NCI-H1105 (cell line): ENCODE results near the gene PIEZO2.
A peak's percentile ranks its signal among the peaks of the same experiment; 100 is the strongest.

Source experiments
- DNase-seq: peaks from one replicate; lab custom pipeline; 2025; lab: John Stamatoyannopoulos, UW

The PIEZO2 gene

GRCh38 chr18:11113046-11113548 lies 36.3 kb downstream of the PIEZO2 start:
- no peak for DNase-seq

GRCh38 chr18:11112286-11112685 lies 37.1 kb downstream of the PIEZO2 start:
- no peak for DNase-seq

GRCh38 chr18:11110509-11110908 lies 38.9 kb downstream of the PIEZO2 start:
- DNase-seq = no peak

GRCh38 chr18:11108947-11109346 lies 40.4 kb downstream of the PIEZO2 start:
- no peak for DNase-seq

GRCh38 chr18:11106894-11107293 lies 42.5 kb downstream of the PIEZO2 start:
- no peak for DNase-seq

GRCh38 chr18:11105463-11105862 lies 43.9 kb downstream of the PIEZO2 start:
- no peak for DNase-seq

GRCh38 chr18:11104307-11104706 lies 45.1 kb downstream of the PIEZO2 start:
- DNase-seq = no peak

GRCh38 chr18:11096839-11097750 lies 52.3 kb downstream of the PIEZO2 start:
- DNase-seq = no peak

- no peak for DNase-seq
These were observed 53.0 kb downstream of the PIEZO2 start for GRCh38 chr18:11096411-11096810.

- DNase-seq = no peak
These were observed 53.6 kb downstream of the PIEZO2 start for GRCh38 chr18:11095674-11096293.

- no peak for DNase-seq
These were observed 54.2 kb downstream of the PIEZO2 start for GRCh38 chr18:11095211-11095610.

- no peak for DNase-seq
These were observed 57.6 kb downstream of the PIEZO2 start for GRCh38 chr18:11091746-11092145.

GRCh38 chr18:11089931-11090715 lies 59.2 kb downstream of the PIEZO2 start:
- DNase-seq = no peak

- DNase-seq = no peak
These were observed 68.3 kb downstream of the PIEZO2 start for GRCh38 chr18:11081009-11081532.

GRCh38 chr18:11078491-11078890 lies 70.9 kb downstream of the PIEZO2 start:
- no peak for DNase-seq

GRCh38 chr18:11077548-11078187 lies 71.7 kb downstream of the PIEZO2 start:
- DNase-seq = no peak

GRCh38 chr18:11074889-11075288 lies 74.5 kb downstream of the PIEZO2 start:
- peak; percentile 89 for DNase-seq

GRCh38 chr18:11073971-11074370 lies 75.4 kb downstream of the PIEZO2 start:
- peak; percentile 51 for DNase-seq

GRCh38 chr18:11072632-11073031 lies 76.7 kb downstream of the PIEZO2 start:
- no peak for DNase-seq

GRCh38 chr18:11071300-11071699 lies 78.1 kb downstream of the PIEZO2 start:
- no peak for DNase-seq

- DNase-seq = no peak
These were observed 78.8 kb downstream of the PIEZO2 start for GRCh38 chr18:11070593-11070992.

- no peak for DNase-seq
These were observed 83.3 kb downstream of the PIEZO2 start for GRCh38 chr18:11066038-11066437.
